Activated CD8-positive, alpha-beta memory T cell treated with anti-CD3 and anti-CD28 coated beads, Interleukin-2, amount 50 U/mL, for 1 hour (primary cell): Measurements from ENCODE around the gene NUCB1.

ENCODE experiments used
- DNase-seq: peaks from one replicate; pipeline ENCODE4 v3.0.0-alpha.2; 2020; ENCODE audit errors: extremely low read depth

NUCB1 gene

DNA sequence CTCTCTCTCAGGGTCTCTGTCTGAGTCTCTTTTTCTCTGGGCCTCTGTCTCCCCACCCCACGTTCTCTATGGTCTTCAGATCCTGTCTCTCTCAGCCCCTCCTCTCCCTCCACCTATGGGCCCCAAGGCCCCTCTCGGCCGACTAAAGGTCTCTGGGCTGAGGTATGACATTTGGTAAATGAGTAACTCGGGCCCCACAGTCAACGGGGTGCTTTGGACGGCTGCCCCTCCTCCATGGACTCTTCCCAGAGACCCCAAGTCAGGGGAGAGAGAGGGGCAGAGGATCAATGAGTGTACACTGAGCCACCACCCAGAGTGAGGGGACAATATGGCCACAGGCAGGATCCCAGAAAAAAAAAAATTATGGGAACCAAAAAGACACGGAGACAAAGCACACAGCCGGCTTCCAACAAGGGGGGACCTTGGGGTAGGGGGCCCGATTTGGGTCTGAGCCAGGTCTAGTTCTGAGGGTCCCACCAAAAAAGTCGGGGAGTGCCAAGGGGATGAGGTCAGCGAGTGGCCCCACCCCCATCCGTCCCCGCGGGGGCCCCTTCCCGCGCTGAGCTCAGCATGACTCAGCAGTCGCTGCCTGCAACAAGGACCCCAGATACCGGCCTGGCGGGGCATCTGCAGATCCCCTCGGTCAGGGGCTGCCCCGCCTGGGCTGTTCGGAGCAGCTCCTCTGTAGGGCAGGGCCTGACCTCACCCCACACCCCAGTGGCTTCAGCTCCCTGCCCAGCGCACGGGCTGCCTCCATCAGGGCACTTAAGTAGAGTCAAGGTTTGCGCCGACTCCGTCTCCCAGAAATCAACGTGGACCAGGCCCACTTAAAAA is 63.5 kb downstream of the NUCB1 start:
- DNase-seq: no peak

DNA sequence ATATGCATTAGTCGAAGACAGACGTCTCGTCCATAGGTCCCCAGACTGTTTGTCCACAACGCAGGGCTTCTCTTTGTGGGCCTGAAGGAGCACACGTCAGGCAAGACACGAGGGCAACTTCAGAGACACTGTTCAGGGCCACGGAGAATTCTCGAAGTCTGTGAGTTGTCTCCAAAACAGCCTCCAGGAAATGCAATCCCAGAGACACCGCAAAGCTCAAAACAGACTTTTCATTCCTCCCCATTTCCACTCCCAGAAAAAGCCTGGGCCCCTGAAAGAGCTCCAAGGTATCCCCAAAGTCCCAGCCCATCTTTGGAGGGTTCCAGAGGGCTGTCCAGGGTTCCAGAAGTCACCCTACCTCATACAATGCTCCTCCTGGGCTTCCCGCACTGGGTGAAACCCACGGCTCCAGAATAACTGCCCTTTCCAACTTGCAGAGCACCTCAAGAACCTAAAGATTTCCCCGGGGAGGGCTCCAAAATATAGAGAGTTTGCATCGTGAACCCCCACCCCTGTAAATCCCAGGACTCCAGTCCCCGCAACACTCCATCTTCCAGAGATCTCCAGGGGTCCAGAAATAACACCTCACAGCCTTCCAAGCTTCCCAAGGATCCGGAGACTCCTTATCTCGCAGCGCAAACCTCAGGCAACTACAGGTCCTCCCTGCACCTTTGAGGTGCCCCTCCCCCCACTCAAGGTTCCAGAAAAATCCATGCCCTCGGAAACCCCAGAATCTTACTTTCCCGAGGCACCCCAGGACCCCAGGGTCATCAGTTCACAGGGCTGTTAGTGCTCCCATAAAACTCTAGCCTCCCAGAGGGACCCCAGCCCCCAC is 64.3 kb downstream of the NUCB1 start:
- no peak for DNase-seq

DNA sequence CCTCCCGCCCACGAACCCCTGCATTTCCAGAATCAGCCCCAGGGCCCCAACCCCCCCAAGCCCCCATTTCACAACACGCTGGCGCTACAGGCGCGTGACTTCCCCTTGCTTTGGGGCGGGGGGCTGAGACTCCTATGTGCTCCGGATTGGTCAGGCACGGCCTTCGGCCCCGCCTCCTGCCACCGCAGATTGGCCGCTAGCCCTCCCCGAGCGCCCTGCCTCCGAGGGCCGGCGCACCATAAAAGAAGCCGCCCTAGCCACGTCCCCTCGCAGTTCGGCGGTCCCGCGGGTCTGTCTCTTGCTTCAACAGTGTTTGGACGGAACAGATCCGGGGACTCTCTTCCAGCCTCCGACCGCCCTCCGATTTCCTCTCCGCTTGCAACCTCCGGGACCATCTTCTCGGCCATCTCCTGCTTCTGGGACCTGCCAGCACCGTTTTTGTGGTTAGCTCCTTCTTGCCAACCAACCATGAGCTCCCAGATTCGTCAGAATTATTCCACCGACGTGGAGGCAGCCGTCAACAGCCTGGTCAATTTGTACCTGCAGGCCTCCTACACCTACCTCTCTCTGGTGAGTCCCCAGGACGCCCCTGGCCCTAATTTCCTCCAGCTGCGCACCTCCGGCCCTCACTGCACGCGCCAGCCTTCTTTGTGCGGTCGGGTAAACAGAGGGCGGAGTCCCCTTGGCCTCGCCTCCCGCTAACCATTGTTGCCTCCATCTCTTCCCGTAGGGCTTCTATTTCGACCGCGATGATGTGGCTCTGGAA is 65.1 kb downstream of the NUCB1 start, which contains the start of gene FTL:
FTL (plus strand) TSS at position 270 of the 766 bp plus-strand sequence; CDS start at position 469, 199 bp downstream.
- DNase-seq: peak; percentile 59

DNA sequence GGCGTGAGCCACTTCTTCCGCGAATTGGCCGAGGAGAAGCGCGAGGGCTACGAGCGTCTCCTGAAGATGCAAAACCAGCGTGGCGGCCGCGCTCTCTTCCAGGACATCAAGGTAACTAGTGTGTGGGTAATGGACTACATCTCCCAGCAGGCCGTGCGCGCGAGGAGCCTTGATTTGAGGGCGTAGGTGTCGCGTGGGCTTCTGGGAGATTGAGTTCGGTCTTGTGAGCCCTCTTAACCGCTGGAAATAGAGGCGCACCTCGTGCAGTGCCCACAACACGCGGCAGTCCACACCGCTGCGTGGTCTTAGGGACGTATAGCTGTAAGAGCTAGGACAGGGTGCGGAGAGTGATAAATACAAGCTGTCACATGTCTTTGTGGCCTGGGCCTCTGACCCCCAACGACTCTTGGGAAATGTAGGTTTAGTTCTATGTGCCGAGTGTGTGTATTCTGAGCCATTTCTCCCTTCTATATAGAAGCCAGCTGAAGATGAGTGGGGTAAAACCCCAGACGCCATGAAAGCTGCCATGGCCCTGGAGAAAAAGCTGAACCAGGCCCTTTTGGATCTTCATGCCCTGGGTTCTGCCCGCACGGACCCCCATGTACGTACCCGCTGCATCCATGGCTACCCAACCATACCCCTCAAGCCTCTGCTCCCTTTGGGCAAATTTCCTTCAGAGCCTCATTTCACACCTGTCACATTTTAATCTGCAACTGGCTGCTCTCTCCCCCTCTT is 65.9 kb downstream of the NUCB1 start:
- peak; percentile 73 for DNase-seq

DNA sequence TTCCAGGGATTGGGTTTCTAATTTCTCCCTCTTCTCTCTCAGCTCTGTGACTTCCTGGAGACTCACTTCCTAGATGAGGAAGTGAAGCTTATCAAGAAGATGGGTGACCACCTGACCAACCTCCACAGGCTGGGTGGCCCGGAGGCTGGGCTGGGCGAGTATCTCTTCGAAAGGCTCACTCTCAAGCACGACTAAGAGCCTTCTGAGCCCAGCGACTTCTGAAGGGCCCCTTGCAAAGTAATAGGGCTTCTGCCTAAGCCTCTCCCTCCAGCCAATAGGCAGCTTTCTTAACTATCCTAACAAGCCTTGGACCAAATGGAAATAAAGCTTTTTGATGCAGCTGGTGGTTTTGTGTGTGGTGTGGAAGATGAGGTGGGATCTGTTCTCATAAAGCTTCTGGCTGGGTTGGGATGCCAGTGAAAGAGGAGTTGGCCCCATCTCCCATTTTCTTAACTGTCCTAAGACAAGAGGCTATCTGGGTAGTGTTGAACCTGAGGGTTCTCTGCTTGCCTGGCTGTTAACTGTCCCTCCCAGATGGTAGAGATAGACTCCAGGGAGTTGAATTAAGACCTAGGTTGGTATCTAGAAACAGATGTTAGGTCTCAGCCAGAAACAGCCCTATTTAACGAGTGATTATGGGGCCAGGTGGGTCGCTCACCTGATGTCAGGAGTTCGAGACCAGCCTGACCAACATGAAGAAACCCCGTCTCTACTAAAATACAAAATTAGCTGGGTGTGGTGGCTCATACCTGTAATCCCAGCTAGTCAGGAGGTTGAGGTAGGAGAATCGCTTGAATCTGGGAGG is 66.6 kb downstream of the NUCB1 start:
- DNase-seq: no peak

DNA sequence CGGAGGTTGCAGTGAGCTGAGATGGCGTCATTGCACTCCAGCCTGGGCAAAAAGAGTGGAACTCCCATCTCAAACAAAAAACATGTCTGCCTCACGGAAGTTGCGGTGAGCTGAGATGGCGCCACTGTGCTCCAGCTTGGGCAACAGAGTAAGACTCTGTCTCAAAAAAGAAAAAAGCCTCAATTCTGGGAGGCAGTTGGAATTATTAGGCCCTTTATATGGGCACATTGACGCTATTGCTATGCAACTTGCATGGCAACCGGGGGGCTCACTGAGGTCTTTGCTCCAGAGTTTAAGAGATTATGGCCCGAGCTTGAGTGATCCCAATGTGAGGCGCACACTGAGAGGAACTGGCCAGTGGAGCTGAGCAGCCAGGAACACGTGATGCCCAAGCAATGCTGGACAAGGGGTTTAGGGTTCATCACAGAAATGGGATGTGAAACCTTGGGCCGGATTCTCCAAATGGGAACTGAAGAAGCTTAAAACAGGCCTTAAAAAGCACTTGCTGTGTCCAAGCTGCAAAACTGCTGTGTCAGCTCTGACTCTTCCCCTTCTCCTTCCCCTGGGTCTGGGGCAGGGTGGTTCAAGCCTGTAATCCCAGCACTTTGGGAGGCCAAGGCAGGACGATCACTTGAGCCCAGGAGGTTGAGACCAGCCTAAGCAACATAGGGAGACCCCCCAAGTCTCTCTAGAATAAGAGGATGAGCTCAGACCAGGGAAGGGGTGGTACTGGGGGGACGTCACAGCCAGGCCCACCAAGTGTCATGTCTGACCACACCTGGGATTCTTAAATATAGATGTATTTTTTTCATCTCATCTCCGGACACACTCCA is 67.5 kb downstream of the NUCB1 start:
- DNase-seq: no peak

DNA sequence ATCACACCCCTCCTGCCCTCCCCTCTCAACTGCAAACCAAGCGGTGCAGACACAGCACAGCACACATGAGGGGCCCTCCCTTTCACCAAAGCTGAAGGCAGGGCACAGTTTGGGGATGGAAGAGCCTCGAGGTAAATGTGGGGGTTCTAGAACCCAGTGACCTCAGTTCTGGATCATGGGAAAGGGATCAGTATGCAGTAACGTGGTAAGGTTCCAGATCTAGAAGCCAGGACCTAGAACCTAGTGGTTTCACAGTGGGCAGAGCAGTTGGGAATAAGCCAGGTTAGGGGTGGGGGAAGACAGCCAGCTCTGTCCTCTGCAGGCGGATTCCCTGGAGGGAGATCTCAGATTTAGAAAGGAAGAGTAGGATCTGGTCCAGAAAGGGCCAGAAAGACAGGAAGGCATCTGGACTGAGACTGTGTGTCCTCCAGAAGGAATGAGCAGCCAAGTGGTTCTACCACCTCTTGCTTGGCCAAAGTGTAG is 68.1 kb downstream of the NUCB1 start:
- DNase-seq: no peak

DNA sequence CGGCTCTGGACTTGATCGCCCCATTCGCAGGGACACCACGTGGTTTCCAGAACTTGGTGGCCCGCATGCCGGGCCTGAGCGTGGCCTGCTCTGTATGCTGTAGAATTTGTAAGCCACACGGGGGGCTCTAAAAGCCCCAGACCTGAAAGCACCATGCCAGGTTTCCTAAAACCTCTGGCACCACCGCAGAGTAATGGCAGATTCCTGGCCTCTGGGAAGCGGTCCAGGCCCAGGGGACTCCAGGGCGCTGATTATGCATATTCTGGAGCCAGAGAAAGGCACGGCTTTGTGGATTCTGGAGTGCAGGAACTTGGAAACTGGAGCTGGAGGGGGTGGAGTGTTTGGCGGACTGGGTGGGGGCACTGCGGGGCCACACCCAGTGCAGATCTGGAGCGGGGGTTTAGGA is 68.7 kb downstream of the NUCB1 start:
- no peak for DNase-seq

DNA sequence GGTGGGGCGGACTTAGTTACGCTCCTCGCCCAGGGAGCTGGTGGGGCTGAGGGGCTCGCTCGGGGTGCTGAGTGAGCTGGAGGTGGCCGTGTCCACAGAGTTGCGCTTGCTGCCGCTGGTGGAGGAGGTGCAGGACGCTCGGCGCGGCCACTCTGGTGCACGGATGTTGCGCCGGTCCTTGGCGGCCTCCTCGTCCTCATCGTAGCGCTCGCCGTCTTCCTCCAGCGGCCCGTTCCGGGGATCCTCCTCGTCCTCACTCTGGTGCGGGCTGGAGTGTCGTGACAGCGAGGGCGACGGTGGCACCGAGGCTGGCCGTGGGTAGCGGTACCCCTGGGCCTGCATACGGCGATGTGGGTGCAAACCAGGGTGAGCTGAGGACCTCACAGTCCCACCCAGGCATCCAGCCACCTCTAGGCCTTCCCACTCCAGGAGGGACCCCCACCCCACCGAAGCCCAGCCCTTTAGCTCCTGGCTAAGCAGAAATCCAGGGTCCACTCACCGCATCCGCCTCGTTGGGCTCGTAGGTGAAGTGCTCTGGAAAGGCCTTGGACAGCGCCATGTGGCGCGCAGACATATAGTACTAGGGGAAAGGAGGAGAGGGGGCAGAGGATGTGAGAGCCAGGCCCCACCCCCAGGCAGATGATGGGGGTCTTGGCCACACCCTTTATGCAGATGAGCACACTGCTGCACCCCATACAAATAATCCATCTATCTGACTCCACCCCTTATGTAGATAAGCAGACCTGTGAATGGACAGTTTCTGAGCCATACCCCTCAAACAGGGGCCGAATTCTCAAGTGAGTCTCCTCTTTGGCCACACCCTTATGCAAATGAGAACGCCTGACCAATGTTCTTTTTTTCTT is 69.4 kb downstream of the NUCB1 start:
- no peak for DNase-seq

DNA sequence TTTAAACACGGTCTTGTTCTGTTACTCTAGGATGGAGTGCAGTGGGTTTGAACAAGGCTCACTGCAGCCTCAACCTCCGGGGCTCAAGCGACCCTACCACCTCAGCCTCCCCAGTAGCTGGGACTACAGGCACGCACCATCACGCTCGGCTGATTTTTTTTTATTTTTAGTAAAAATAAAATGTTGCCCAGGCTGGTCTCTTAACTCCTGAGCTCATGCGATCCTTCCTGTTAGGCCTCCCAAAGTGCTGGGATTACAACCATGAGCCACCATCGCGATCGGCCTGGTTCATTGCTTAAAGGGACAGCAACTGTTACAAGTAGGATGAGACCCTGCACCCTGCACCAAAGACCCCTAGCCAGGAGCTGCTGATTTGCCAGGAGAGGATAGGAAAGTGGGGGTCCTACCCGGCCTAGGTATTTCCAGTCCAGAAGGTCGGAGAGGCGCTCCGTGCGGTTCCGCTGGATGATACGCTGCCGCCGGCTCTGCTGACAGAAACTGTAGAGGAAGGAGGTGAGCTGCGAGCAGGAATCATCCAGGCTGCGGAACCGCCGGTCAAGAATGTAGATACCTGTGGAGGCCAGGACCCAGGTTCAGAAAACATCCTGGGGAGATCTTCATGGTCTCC is 70.1 kb downstream of the NUCB1 start:
- no peak for DNase-seq

DNA sequence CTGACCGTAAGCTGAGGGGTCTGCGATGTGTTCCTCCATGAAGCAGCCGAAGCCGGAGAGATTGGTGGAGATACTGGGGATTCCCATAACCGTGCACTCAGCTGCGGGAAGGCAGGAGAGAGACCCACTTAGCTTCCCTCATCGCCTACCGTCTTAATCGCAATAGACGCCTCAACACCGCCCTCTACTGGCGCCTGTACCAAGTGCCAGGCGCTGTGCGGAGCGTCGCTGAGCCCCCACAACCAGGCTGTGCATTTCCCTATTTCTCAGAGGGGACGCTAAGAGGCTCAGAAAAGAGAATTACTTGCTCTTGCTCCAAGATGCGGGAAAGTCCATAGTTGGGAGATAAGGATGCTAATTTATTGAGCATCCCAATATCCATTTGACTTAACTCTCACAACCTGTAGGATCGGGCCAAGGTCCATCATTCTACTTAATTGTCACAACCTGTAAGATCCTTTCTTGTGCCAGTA is 70.8 kb downstream of the NUCB1 start:
- DNase-seq: no peak
